ENCODE results near the gene DSCAML1. TPM values are rescaled to one million over a fixed set of nuclear protein-coding genes. Genes with fewer than 3 reads are reported as not detected.

DSCAML1 gene
- total RNA-seq, 1 donor from 2014 or later = not detected

- no peak overlapping the region for H3K4me3 ChIP-seq
- intact Hi-C loops (cut with DNase I) = no loop called here
- H3K4me1 ChIP-seq = no peaks in the 10 kb centered on the region
- no peaks in the 10 kb centered on the region for H3K36me3 ChIP-seq
- no peak overlapping the region for H3K27ac ChIP-seq
- no peak for DNase-seq (ENCODE audit: low spot score in 2 of 2)
- no peaks in the 10 kb centered on the region for H3K27me3 ChIP-seq
- TF ChIP-seq CTCF (IDR thresholded peaks at IDR 0.05) = no peak
- H3K9me3 ChIP-seq = no peaks in the 10 kb centered on the region
Measured at GRCh38 chr11:117502015-117502778, 294.8 kb downstream of the DSCAML1 start.

- Histone ChIP-seq H3K4me3 (no peak overlapping the region), H3K27me3 (no peaks in the 10 kb centered on the region), H3K4me1 (no peaks in the 10 kb centered on the region), H3K9me3 (no peaks in the 10 kb centered on the region), H3K36me3 (no peaks in the 10 kb centered on the region), H3K27ac (no peak overlapping the region)
- TF ChIP-seq CTCF (IDR thresholded peaks at IDR 0.05) = no peak
- no peak for DNase-seq (ENCODE audit: low spot score in 2 of 2)
- intact Hi-C loops (cut with DNase I) = no loop called here
Measured at GRCh38 chr11:117501237-117501898, 295.6 kb downstream of the DSCAML1 start.

- Histone ChIP-seq H3K4me3 (no peak overlapping the region), H3K4me1 (no peaks in the 10 kb centered on the region), H3K9me3 (no peaks in the 10 kb centered on the region), H3K27me3 (no peaks in the 10 kb centered on the region), H3K36me3 (no peaks in the 10 kb centered on the region), H3K27ac (no peak overlapping the region)
- DNase-seq (ENCODE audit: low spot score in 2 of 2) = no peak
- no peak for TF ChIP-seq CTCF (IDR thresholded peaks at IDR 0.05)
- intact Hi-C loops (cut with DNase I) = no loop called here
Measured at GRCh38 chr11:117498791-117499190, 298.2 kb downstream of the DSCAML1 start.

GRCh38 chr11:117497206-117497951 is 299.6 kb downstream of the DSCAML1 start:
- TF ChIP-seq CTCF (IDR thresholded peaks at IDR 0.05) = no peak
- H3K9me3 ChIP-seq = no peaks in the 10 kb centered on the region
- no peak overlapping the region for H3K27ac ChIP-seq
- no peak overlapping the region for H3K4me3 ChIP-seq
- H3K36me3 ChIP-seq = no peaks in the 10 kb centered on the region
- no peak for DNase-seq (ENCODE audit: low spot score in 2 of 2)
- intact Hi-C loops (cut with DNase I) = no loop called here
- H3K27me3 ChIP-seq = no peaks in the 10 kb centered on the region
- no peaks in the 10 kb centered on the region for H3K4me1 ChIP-seq

- no peaks in the 10 kb centered on the region for H3K27me3 ChIP-seq
- no peaks in the 10 kb centered on the region for H3K9me3 ChIP-seq
- intact Hi-C loops (cut with DNase I) = no loop called here
- TF ChIP-seq CTCF (IDR thresholded peaks at IDR 0.05) = no peak
- DNase-seq (ENCODE audit: low spot score in 2 of 2) = no peak
- H3K4me3 ChIP-seq = no peak overlapping the region
- H3K27ac ChIP-seq = no peak overlapping the region
- H3K4me1 ChIP-seq = no peaks in the 10 kb centered on the region
- no peaks in the 10 kb centered on the region for H3K36me3 ChIP-seq
Measured at GRCh38 chr11:117495357-117495756, 301.7 kb downstream of the DSCAML1 start.

Data from ascending aorta (tissue), 2 donors.